WTC11 (cell line): ENCODE results near the gene PKP4.

ENCODE experiments used
- CREM ChIP-seq: sonication (generic); formaldehyde crosslinking; IDR thresholded peaks from 2 replicates; pipeline ENCODE4 v1.8.1; 2022; ENCODE audit warnings: mild to moderate bottlenecking, missing genetic modification reagents, moderate library complexity
- ELF4 ChIP-seq: sonication (generic); formaldehyde crosslinking; IDR thresholded peaks from 2 replicates; pipeline ENCODE4 v1.8.1; 2022; ENCODE audit warnings: low read depth, mild to moderate bottlenecking, moderate library complexity, missing genetic modification reagents
- ETV6 ChIP-seq: sonication (generic); formaldehyde crosslinking; IDR thresholded peaks from 2 replicates; pipeline ENCODE4 v1.8.1; 2022; ENCODE audit warnings: mild to moderate bottlenecking, missing genetic modification reagents
- GABPB1 ChIP-seq: sonication (generic); formaldehyde crosslinking; IDR thresholded peaks from 2 replicates; pipeline ENCODE4 v1.8.1; 2023; ENCODE audit warnings: mild to moderate bottlenecking, missing genetic modification reagents
- MYBL2 ChIP-seq: sonication (generic); formaldehyde crosslinking; IDR thresholded peaks from 2 replicates; pipeline ENCODE4 v1.8.1; 2023; ENCODE audit warnings: mild to moderate bottlenecking, moderate library complexity, missing genetic modification reagents
- NFE2L1 ChIP-seq: sonication (generic); formaldehyde crosslinking; IDR thresholded peaks from 2 replicates; pipeline ENCODE4 v1.8.1; 2023; ENCODE audit warnings: missing genetic modification reagents
- NR3C1 ChIP-seq: sonication (generic); formaldehyde crosslinking; conservative IDR thresholded peaks from 2 replicates; pipeline ENCODE4 v1.8.1; 2023; ENCODE audit warnings: low read depth, mild to moderate bottlenecking, missing genetic modification reagents
- SMAD3 ChIP-seq: sonication (generic); formaldehyde crosslinking; IDR thresholded peaks from 2 replicates; pipeline ENCODE4 v1.8.0; 2022; ENCODE audit warnings: missing genetic modification reagents, mild to moderate bottlenecking, borderline replicate concordance
- ZNF121 ChIP-seq: sonication (generic); formaldehyde crosslinking; IDR thresholded peaks from 2 replicates; pipeline ENCODE4 v1.8.0; 2023; ENCODE audit warnings: missing genetic modification reagents
- TF ChIP-seq, protein P1 (sequence below): fragments of 200-600 bp; IDR thresholded peaks from 2 replicates; pipeline ENCODE4 v1.8.0; 2022; ENCODE audit warnings: antibody characterized with exemption
- TF ChIP-seq, protein P2 (sequence below): fragments of 250-450 bp; sonication (Bioruptor Pico); IDR thresholded peaks from 2 replicates; pipeline ENCODE4 v2.1.2; 2022; ENCODE audit warnings: mild to moderate bottlenecking, moderate library complexity
- TF ChIP-seq, protein P3 (sequence below): sonication (generic); formaldehyde crosslinking; IDR thresholded peaks from 2 replicates; pipeline ENCODE4 v1.8.1; 2022; ENCODE audit warnings: low read depth, missing genetic modification reagents, borderline replicate concordance

DNA sequence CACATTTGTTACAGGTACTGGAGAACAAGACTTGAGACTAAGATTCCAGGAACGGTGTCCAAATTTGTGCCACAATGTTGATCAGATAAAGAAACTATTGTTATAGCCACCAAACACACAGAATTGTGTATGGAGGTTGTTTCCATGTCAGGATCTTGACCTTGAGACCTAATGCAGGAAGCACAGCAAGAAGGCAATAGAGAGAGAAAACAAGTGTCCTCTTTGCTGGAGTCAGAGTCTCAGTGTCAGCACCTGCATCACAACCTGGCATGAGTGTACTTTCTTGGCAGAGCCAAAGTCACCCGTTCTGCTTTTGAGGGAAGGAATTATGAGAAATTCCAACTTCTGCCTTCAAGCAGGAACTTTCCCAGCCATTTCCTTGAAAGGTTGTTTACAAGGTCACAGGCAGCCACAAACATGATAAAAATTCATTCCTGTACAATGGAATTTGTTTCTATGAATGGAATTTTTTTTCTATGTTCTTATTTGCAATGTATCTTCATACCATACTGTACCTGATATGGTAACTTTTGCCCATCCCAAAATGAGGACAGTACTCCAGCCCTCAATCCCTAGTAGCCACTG is 118.4 kb downstream of the PKP4 start:
- TF ChIP-seq, protein P1, sequence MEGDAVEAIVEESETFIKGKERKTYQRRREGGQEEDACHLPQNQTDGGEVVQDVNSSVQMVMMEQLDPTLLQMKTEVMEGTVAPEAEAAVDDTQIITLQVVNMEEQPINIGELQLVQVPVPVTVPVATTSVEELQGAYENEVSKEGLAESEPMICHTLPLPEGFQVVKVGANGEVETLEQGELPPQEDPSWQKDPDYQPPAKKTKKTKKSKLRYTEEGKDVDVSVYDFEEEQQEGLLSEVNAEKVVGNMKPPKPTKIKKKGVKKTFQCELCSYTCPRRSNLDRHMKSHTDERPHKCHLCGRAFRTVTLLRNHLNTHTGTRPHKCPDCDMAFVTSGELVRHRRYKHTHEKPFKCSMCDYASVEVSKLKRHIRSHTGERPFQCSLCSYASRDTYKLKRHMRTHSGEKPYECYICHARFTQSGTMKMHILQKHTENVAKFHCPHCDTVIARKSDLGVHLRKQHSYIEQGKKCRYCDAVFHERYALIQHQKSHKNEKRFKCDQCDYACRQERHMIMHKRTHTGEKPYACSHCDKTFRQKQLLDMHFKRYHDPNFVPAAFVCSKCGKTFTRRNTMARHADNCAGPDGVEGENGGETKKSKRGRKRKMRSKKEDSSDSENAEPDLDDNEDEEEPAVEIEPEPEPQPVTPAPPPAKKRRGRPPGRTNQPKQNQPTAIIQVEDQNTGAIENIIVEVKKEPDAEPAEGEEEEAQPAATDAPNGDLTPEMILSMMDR = no peak
- TF ChIP-seq MYBL2 (CRISPR knock-in tag) = no peak
- TF ChIP-seq, protein P2, sequence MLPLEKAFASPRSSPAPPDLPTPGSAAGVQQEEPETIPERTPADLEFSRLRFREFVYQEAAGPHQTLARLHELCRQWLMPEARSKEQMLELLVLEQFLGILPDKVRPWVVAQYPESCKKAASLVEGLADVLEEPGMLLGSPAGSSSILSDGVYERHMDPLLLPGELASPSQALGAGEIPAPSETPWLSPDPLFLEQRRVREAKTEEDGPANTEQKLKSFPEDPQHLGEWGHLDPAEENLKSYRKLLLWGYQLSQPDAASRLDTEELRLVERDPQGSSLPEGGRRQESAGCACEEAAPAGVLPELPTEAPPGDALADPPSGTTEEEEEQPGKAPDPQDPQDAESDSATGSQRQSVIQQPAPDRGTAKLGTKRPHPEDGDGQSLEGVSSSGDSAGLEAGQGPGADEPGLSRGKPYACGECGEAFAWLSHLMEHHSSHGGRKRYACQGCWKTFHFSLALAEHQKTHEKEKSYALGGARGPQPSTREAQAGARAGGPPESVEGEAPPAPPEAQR (CRISPR knock-in tag) = no peak
- TF ChIP-seq GABPB1 (CRISPR knock-in tag) = no peak
- no peak for TF ChIP-seq ZNF121 (CRISPR knock-in tag)
- no peak for TF ChIP-seq ELF4
- no peak for TF ChIP-seq ETV6
- no peak for TF ChIP-seq SMAD3 (CRISPR knock-in tag)
- TF ChIP-seq, protein P3, sequence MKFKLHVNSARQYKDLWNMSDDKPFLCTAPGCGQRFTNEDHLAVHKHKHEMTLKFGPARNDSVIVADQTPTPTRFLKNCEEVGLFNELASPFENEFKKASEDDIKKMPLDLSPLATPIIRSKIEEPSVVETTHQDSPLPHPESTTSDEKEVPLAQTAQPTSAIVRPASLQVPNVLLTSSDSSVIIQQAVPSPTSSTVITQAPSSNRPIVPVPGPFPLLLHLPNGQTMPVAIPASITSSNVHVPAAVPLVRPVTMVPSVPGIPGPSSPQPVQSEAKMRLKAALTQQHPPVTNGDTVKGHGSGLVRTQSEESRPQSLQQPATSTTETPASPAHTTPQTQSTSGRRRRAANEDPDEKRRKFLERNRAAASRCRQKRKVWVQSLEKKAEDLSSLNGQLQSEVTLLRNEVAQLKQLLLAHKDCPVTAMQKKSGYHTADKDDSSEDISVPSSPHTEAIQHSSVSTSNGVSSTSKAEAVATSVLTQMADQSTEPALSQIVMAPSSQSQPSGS = no peak
- TF ChIP-seq NFE2L1 (CRISPR knock-in tag) = no peak
- TF ChIP-seq NR3C1 = no peak
- no peak for TF ChIP-seq CREM
